Activated T-cell treated with anti-CD3 and anti-CD28 coated beads for 1 hour (primary cell): Measurements from ENCODE around the gene BMP7.

Experiments used
- DNase-seq: peaks from one replicate; pipeline ENCODE4 v3.0.0-alpha.2; 2020; ENCODE audit warnings: low read depth

The BMP7 gene

DNA sequence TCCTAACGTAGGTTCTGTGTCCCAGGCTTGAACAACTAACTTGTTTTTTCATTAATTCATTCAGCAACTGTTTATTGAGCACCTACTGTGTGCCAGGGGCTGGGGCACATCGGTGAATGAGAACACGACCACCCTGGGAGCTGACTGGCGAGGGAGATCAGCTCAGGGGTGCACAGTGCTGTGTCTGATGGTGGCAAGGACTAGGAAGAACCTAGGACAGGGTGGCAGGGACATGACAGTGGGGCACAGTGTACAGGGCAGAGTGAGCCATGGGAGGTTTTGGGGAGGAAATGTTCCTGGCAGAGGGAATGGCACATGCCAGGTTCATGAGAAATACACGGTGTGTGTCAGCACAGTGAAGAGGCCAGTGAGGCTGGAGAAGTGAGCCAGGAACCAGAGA, 76.7 kb downstream of the BMP7 start:
- DNase-seq = no peak

DNA sequence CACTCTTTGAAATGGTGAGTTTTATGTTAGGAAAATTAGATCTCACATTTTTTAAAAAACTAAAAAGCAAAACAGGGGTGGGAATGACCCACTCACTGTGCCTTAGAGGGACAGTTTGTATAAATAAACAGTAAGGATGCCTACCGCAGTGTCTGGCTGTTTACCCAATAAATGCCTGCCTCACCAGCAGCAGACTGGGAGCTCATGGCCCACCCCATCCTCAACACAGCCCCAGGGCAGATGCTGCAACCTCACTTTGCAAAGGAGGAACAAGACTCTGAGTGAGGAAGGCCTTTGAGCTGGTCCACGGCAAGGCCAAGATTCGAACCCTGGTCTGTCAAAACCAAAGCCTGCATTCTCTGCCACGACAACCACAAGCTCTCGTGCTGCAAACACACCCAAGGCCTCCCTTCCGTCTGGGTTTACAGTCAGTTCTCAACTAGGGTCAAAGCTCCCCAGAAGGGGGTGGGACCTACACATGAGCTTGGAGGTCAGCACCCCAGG, 77.8 kb downstream of the BMP7 start:
- DNase-seq = no peak

DNA sequence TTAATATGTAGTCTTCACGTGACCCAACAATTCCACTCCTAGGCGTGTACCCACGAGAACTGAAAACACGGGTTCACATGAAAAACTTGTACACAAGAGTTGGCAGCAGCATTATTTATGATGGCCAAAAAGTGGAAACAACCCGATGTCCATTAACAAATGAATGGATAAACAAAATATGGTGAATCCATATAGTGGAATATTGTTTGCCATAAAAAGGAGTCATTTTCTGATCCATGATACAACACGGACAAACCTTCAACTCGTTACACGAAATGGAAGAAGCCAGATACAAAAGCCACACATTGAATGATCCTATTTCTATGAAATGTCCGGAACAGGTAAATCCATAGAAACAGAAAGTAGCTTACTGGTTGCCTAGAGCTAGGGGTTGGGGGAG, 78.4 kb downstream of the BMP7 start:
- no peak for DNase-seq

DNA sequence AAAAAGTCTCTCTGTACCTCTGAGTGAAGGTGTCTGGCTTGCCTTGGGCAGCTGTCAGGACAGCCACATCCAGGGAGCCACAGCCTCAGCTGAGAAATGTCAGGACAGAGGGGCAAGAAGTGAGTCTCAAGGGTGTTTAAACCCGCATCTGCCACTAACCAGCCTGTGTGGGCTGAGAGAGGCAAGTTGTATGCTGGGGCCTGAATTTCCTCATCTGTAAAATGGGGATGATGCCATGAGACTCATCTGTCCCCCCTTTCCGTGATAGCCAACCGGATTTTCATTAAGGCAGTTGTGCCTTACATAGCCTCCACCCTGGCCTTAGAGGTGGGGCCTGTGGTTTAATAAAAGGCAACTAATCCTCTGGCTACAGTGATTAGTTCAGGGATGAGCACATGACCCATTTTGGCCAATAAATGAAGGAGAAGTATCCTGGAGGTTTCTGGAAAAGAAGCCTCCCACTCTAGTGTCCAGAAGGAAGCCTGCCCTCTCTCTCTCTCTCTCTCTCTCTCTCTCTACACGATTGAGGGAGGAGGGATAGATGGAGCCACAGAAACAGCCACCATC, 79.3 kb downstream of the BMP7 start:
- no peak for DNase-seq

DNA sequence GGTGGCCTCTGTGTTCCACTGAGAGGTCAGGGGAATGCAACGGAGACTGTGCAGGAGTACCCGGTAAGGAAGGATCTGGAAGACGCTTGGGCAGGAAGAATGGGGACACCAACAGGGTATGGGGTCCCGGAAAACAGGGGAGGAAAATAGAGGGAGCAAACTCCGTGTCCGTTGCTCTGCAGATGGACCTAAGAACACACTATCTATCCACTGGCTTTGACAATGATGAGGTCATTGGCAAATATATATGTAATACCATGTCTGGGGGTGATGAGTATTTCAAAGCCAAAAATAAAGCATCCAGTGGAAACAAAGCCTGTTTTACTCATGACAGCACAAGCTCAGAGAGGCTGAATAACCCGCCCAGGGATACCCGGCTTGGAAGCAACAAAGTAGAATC, 80.2 kb downstream of the BMP7 start:
- DNase-seq = no peak

DNA sequence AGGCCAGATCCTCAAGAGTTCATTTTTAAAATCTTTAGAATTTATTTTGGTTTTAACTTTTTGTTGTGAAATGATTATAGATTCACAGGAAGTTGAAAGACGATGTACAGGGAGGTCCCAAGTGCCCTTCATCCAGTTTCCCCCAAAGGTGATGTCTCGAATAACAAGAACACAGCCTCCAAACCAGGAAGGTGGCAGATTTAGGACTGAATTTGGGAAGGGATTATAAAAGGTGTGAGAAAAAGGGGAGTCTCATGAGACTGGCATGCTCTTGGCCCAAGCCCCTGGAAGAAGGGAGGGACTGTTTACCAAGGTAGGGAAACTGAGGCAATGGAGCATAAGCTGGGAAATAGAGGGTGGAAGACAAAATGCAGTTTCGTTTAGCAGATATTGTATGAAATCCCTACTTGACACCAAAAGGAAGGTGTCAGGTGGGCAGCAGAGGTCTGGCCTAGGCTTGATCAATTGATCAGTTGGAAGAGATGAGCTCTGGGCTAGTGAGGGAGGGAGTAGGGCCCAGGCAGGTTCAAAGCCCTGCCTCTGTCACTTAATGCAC, 81.2 kb downstream of the BMP7 start:
- no peak for DNase-seq

DNA sequence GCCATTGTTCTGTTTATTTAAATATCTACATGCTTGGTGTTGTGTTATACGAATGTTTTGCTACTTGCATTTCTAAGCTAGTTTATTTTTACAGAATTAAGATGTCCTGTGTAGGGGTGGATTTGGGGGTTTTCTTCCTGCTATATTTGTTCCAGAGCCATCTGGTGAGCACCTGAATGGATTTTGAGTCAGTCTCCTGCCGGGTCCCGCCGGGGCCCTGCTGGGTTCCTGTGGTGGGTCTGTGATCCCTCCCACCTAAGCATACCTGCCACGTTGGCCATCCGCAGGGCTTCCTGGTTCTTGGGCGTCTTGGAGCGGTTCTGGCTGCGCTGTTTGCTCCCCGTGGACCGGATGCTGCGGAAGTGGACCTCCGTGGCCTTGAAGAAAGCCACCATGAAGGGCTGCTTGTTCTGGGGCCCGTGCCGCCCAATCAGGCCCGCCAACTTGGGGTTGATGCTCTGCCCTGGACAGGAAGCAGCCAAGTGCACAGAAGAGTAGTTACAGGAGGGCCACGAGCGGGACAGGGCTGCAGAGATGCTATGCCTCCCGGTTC, 82.9 kb downstream of the BMP7 start:
- DNase-seq = no peak

DNA sequence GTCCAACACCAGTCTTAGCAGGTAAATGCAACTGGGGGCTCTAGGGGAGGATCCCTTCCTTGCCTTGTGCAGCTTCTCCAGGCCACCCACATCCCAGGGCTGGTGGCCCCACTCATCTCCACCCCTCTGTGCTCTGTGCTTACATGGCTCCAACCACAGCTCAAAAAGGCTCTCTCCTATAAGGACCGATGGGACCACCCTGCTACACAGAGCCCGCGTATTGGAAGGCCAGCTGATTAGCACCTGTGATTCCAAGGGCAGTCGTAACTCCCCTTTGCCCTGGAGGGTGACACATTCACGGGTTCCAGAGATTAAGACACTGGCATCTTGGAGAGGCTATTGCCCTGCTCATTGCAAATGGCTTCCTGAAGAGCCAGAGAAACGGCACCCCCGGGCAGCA, 84.8 kb downstream of the BMP7 start:
- DNase-seq = no peak

DNA sequence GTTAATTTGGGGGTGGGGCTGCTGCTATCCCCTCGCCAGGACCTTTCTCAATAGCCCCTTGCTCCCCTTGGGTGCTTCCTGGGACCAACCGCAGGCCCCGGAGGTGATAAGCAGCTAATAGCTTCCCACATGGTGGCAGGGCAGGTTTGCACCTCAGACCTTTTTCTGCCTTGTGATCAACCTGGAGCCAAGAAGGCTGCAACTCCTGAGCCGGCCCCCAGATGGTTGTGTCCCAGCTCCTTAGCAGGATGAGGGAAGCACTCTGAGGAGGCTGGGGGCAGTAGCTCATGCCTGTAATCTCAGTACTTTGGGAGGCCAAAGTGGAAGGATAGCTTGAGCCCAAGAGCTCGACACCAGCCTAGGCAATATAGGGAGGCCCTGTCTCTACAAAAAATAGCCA, 85.5 kb downstream of the BMP7 start:
- no peak for DNase-seq

DNA sequence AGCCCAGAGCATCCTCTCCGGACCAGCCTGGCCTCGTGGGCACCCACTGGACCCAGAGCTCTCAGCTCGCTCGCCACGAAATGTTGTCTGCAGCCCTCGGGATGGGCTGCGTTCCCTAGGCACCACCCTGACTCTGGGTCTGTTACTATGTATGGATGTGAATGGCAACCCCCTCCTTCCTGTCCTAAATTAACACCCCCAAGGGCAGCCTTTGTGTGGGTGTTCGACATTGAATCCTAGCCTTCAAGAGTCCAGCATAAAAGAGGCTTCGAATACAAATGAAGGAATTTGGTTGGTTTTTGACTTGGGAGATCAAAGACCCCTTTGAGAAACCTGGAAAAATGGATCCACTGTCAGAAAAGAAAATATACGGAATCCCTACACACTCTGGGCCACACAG, 86.1 kb downstream of the BMP7 start:
- DNase-seq = no peak

DNA sequence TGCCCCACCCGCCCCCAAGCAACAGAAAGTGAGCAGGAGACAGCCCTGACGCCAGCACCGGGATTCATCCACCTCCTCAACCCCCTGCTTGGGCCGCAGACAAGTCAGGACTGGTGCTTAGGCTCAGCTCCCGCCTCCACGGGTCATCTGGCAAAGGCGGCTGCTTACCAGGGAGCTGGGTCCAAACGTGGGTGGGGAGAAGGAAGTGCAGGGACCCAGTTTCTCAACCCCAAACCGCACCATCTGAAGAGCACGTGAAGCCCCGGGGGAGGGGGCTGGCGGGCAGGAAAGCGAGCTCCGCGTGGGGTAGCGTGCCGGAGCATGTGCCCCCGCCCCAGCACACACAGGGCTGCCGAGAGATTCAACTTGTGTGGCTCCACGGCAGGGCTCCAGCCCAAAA, 87.2 kb downstream of the BMP7 start:
- DNase-seq = no peak

DNA sequence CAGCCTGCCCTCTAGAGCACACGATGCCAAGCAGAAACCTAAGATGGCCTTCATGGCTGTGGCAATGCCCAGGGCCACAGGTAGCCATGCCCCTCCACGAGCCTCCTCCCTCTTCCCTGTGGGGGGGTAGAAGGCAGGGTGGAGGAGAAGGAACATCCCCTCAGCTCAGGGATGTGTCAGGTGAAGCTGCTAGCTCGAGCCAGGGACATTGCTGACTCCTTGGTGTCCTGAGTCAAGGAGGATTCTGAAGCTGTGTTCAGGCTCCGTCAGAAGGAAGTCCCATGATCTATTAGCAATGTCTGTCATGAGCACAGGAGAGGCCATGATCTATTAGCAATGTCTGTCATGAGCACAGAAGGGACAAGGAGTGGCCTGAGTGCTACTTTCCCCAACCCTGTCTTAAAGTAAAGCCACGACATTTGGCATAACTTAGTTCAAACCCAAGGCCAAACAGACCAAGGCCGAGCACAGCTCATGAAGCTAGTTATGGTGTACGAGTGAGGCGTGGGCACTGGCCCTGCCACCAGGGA, 87.8 kb downstream of the BMP7 start:
- no peak for DNase-seq

DNA sequence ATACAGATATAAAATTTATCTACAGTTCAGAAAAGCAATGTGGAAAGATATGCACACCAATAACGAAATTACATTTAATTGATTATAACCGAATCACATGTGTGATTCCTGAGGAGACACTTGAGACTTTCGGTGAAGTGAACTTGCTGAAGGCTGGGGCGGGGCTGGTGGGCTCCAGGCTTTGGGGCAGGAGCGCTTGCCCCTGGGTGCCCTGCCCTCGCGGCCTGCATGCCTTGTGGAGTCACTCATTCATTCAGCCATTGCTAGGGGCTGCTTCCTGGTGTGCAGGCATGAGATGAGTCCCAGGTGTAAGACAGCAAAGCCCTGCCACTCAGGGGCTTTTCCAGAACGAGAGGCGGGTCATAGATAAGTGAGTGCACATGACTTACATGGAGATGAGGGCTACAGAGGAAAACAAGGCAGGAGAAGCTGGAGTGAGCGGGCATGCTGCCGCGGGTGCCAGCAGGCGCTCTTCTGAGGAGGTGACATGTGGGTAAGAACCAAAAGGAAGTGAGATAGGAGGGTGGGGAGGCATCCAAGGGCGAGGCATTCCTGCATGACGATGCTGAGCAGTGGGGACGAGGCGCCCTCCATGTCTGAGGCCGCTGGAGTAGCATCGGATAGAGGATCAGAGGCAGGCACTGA, 88.7 kb downstream of the BMP7 start:
- DNase-seq = no peak

DNA sequence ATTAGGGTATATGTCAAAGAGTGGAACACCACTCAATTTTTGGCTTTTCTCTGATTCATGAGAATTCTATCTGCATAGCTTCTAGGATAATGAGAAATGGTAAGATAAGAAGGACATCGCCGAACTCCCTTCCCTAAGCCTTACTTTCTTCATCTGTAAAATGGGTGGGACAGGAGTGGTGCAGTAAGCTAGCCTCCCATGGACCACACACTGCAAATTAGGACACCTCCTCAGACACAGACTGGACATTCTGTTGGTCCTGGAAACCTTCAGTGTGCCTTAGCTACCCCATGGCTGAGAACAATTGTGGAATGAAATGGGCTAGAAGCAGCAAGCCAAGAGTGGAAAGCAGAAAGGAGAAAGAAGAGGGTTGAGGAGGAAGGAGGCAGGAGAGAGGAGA, 89.6 kb downstream of the BMP7 start:
- no peak for DNase-seq

DNA sequence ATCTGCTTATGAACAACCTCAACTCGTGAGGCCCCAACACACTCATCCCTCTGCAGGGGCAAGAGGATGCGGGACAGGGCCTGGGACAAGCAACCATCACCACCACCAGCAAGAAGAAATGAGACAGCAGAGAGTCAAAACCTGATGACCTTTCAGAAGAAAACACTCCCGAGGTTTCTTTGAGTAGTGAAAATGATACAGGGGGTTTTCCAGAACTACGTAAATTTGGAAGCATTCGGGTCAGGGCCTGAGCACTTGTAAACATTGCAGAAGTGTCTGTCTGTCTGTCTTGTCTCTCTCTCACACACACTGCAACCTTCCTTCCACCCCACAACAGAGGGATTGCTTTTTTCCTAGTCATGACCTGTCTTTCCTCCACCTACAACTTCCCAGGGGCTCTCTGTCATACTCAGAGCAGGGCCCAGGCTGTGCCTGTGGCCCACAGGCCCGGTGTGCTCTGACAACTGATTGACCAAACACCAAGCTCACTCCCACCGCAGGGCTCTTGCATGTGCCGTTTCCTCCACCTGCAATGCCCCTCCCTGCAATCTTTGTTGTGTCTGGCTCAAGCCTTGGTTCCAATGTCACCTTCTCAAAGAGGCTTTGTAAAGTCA, 90.9 kb downstream of the BMP7 start:
- DNase-seq = no peak

DNA sequence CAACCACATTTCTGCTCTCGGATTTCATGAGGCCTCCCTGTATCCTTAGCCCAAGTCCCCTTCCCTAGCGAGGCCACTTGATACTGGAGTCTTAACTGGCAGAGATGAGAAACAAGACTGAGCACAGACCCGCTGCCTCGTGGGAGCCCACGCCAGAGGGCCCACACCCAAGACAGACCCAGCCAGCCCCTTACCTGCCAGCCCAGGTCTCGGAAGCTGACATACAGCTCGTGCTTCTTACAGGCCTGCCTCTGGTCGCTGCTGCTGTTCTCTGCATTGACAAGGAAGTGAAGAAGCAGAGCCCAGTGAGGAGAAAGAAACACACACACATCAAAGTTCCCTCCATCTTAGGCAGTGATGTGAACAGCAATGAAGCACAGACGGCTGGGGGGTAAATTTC, 91.7 kb downstream of the BMP7 start:
- no peak for DNase-seq

DNA sequence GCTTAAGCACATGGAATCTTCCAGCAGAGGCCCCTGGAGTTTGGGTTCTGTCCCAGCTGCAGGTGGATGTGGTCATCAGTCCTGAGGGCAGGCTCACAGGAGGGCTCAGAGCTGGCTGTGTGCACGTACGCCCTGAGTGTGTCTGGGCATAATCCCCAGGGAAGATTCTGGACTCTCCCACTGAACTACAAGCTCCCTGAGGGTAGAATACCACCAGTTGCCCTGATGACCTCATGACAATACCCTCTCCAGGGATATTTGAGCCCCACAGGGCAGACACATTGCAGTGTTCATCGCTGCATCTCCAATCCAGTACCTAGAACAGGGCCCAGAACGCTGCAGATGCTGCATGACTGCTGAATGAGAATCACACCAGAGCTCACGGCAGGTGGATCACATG, 92.5 kb downstream of the BMP7 start:
- no peak for DNase-seq

DNA sequence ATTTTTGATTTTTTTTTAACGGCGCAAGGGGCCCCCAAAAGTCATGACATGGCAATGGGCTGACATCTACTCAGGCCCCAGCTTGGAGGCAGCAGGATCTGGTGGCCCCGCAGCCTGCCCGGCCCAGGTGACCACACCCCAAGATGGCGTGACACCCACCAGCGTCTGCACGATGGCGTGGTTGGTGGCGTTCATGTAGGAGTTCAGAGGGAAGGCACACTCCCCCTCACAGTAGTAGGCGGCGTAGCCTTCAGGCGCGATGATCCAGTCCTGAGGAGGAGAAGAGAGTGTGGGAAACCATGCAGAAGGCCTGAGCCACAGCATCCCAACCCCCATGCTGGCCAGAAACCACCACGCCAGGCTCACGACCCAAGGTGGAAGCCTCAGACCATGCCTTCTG, 93.4 kb downstream of the BMP7 start:
- DNase-seq = no peak

DNA sequence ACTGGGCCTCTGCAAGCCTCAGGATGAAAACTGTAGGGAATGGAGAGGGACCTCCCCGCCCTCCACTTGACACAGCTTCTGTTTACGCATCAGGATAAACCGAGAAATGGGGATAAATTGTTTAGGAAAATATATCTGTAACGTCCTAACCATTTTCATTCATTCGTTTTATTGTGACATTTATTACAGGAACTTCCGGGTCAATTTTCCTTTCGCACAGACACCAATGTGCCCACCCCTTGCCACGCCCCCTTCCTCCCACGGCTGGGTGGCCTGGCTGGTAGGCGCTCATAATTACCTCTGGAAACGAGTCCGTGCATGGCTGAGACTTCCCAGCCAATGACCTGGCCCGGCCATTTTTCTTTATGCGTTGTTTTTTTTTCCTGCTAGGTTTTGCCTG, 96.1 kb downstream of the BMP7 start:
- no peak for DNase-seq

DNA sequence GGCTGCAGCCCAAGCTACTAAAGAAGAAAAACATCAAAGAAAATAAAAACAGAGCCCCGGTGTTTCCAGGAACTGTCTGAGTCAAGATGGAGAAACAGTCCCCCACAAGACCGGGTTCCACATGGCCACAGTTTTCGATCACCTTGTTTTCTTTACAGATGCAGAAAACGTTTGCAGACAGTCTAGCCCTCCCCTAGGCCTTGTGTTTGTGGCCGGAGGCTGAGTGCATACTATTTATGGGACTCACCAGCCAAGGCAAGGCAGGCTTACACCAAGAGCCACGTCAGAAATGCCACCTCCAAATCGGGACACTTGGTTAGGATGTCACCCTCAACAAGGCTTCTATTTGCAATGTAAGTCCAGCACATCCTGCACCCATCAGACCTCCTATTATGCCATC, 97.3 kb downstream of the BMP7 start:
- DNase-seq = no peak

DNA sequence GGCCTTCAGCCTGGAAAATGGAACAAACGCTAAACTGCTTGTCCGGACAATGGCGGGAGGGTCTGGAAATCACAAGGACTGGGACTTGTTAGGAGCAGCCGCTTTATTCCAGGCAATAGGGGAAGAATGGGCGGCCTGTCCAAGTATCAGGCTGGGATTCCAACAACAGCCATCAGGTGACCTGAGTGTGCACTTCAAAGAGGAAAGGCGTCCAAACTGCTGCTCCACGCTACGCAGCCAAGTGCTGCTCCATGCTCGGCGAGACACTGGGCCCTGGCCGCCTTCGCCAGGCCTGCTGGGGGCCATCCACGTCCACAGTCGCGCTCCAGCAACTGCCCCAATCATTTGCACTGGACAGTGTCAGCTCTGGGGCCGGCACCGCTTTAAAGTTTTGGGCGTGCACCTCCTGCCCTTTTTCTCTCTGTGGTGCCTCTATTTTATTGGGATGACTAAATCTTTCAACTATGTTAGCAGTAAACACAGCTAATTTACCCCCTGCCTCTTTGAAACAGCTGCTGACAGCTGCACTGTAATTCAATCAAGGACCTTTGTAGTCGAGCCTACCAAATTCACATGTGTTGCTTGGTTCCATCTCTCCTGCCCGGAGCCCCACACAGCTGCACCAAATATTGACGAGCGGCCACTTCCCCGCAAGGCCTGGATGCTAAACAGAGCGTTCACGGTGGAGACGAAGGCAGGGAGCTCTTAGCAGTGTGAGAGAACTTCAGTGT, 98.3 kb downstream of the BMP7 start:
- DNase-seq = no peak

DNA sequence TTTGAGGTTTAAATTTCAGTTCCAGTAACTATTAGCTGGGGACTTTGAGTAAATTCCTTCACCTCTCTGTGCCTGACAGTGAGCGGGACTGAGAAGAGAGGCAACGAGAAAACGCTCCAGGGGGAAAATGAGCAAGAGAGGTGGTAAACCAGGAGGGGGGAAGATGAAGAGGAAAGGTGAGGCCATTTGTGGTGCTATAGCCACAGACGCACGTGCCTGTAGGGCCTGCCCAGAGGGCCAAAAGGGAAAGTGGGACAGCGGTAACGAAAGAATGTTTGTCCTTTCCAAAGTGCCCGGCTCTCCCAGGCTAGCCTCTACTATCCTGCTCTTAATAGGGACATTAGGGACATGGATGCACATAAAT, 99.2 kb downstream of the BMP7 start:
- no peak for DNase-seq
